DND-41 (cell line): ENCODE results near the gene GLIPR1L2.

Source experiments
- ATAC-seq: fragments of 200-7000 bp; cut with Tn5 transposase; 3 replicates; pipeline ENCODE4 v1.9.1; 2021; ENCODE audit warnings: low read depth; ENCODE audit not compliant: insufficient read depth
- DNase-seq: peaks from one replicate; pipeline ENCODE4 v3.0.0-alpha.2; 2020
- H2AFZ ChIP-seq: 2 replicates; pipeline ENCODE4 v1.6.0; 2012; ENCODE audit warnings: low read depth, low read length
- H3K27ac ChIP-seq: 2 replicates; pipeline ENCODE4 v1.5.1; 2012; ENCODE audit warnings: low read length, inconsistent platforms
- H3K27me3 ChIP-seq: fragments of 200-600 bp; sonication (generic); 2 replicates; pipeline ENCODE4 v1.6.0; 2012; ENCODE audit warnings: low read length, mild to moderate bottlenecking, inconsistent platforms; ENCODE audit not compliant: insufficient read depth, poor library complexity
- H3K36me3 ChIP-seq: 2 replicates; pipeline ENCODE4 v1.5.1; 2012; ENCODE audit warnings: low read length, inconsistent platforms; ENCODE audit not compliant: insufficient read depth
- H3K4me1 ChIP-seq: 2 replicates; pipeline ENCODE4 v1.5.1; 2012; ENCODE audit warnings: mild to moderate bottlenecking, low read length; ENCODE audit not compliant: insufficient read depth
- H3K4me2 ChIP-seq: 2 replicates; pipeline ENCODE4 v1.6.0; 2012; ENCODE audit warnings: mild to moderate bottlenecking, moderate library complexity, low read length, inconsistent platforms; ENCODE audit not compliant: insufficient read depth
- H3K4me3 ChIP-seq, 2 experiments: fragments of 200-600 bp in 1 of 2; shearing (Covaris generic) in 1 of 2; 2 replicates each; pipeline ENCODE4 v1.5.1; 2012 to 2016; ENCODE audit warnings: inconsistent platforms in 2 of 2, low read length in 2 of 2, mild to moderate bottlenecking in 2 of 2, low read depth in 1 of 2, moderate library complexity in 1 of 2
- H3K79me2 ChIP-seq: 2 replicates; pipeline ENCODE4 v1.6.0; 2012; ENCODE audit warnings: low read length, inconsistent platforms; ENCODE audit not compliant: insufficient read depth
- H3K9ac ChIP-seq: 2 replicates; pipeline ENCODE4 v1.6.0; 2012; ENCODE audit warnings: low read depth, mild to moderate bottlenecking, inconsistent platforms, low read length, moderate library complexity
- H3K9me3 ChIP-seq: 2 replicates; pipeline ENCODE4 v1.5.1; 2012; ENCODE audit warnings: low read length, moderate library complexity, mild to moderate bottlenecking, inconsistent platforms; ENCODE audit not compliant: insufficient read depth, severe bottlenecking
- H4K20me1 ChIP-seq: 2 replicates; pipeline ENCODE4 v1.6.0; 2012; ENCODE audit warnings: low read length; ENCODE audit not compliant: insufficient read depth
- EZH2 ChIP-seq: IDR thresholded peaks from 3 replicates; pipeline ENCODE4 v1.6.1; 2012; ENCODE audit warnings: borderline replicate concordance, low read depth, mild to moderate bottlenecking, moderate library complexity, low read length, inconsistent platforms; ENCODE audit not compliant: severe bottlenecking
- TF ChIP-seq, protein P1 (sequence below): IDR thresholded peaks from 2 replicates; pipeline ENCODE4 v1.5.1; 2012; ENCODE audit warnings: borderline replicate concordance, low read length, moderate library complexity, mild to moderate bottlenecking; ENCODE audit not compliant: poor library complexity, severe bottlenecking; ENCODE audit errors: extremely low read depth

GLIPR1L2 gene

GRCh38 chr12:75480469-75480949 lies 89.6 kb downstream of the GLIPR1L2 start, which contains the start of gene GLIPR1:
Gene GLIPR1, plus strand, starts transcription at chr12:75480755. Its CDS starts 126 bp downstream, at chr12:75480881.
- Histone ChIP-seq H4K20me1 (no peaks in the 10 kb centered on the region), H3K4me1 (peaks cover 79% of the 10 kb centered on the region), H3K9me3 (no peaks in the 10 kb centered on the region), H3K9ac (peak within 1 kb of the TSS; percentile 65), H3K4me2 (peak within 1 kb of the TSS; percentile 69), H3K79me2 (peaks cover 31% of the 10 kb centered on the region), H3K27me3 (no peaks in the 10 kb centered on the region), H2AFZ (peak within 1 kb of the TSS; percentile 81), H3K36me3 (no peaks in the 10 kb centered on the region), H3K27ac (peak within 1 kb of the TSS; percentile 86), H3K4me3 (peak within 1 kb of the TSS; percentile 35 to 62)
- TF ChIP-seq, protein P1, sequence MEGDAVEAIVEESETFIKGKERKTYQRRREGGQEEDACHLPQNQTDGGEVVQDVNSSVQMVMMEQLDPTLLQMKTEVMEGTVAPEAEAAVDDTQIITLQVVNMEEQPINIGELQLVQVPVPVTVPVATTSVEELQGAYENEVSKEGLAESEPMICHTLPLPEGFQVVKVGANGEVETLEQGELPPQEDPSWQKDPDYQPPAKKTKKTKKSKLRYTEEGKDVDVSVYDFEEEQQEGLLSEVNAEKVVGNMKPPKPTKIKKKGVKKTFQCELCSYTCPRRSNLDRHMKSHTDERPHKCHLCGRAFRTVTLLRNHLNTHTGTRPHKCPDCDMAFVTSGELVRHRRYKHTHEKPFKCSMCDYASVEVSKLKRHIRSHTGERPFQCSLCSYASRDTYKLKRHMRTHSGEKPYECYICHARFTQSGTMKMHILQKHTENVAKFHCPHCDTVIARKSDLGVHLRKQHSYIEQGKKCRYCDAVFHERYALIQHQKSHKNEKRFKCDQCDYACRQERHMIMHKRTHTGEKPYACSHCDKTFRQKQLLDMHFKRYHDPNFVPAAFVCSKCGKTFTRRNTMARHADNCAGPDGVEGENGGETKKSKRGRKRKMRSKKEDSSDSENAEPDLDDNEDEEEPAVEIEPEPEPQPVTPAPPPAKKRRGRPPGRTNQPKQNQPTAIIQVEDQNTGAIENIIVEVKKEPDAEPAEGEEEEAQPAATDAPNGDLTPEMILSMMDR, result no peak
- TF ChIP-seq EZH2, result no peak
- peak; percentile 71 for DNase-seq
- peak; percentile 80 for ATAC-seq

DNA sequence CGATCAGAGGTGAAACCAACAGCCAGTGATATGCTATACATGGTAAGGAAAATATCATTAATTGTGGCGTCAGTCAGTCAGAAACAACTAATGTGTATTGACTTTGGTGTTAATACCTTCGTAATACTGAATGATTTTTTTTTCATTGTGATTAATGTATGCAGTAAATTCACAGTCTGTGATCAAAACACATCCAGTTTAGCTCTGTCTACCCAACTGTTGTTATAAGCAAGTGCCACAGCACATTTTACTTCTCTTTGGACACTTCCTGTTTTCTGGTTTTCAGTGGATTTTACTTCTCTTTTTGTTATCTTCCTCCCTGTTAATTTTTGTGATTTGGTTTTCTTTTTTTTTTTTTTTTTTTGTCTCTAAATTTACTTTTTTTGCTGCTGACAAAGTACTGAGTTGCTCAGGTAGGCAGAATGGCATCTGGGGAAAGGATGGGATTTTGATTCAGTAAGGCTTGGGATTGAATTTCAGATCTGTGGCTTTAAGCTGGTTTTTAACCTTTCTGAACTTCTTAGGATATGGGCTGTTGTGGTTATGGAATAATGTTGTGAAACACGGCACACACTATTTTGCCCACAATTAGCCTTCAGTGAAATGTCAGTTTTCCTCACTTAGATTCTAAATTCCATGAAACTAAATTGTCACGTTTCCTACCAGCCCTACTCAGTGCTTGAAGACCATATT lies 90.3 kb downstream of the GLIPR1L2 start:
- H3K9ac ChIP-seq, result peak overlapping the region; percentile 65
- DNase-seq, result no peak
- no peaks in the 10 kb centered on the region for H3K27me3 ChIP-seq

GRCh38 chr12:75481774-75482173 lies 90.9 kb downstream of the GLIPR1L2 start:
- DNase-seq (no peak), ATAC-seq (no peak)
- Histone ChIP-seq H3K4me2 (peak overlapping the region; percentile 69), H3K36me3 (peaks cover 4% of the 10 kb centered on the region; the same call in 1 of the 2 replicates), H3K9me3 (no peaks in the 10 kb centered on the region), H3K4me1 (peaks cover 81% of the 10 kb centered on the region), H3K4me3 (peak overlapping the region; percentile 35 to 62; a peak in 3 of 4 replicates), H4K20me1 (no peaks in the 10 kb centered on the region), H2AFZ (peak overlapping the region; percentile 81), H3K9ac (peak overlapping the region; percentile 65), H3K27me3 (no peaks in the 10 kb centered on the region), H3K27ac (peak overlapping the region; percentile 86), H3K79me2 (peaks cover 34% of the 10 kb centered on the region)
- TF ChIP-seq, protein P1, result no peak
- TF ChIP-seq EZH2, result no peak

More for the DNA sequence above, 90.3 kb downstream of the GLIPR1L2 start:
- 0 out of 2 replicates have a peak, but pooled peaks cover 4% of the 10 kb centered on the region for H3K36me3 ChIP-seq
- H3K27ac ChIP-seq, result peak overlapping the region; percentile 86
- peaks cover 34% of the 10 kb centered on the region for H3K79me2 ChIP-seq
- peak overlapping the region; percentile 81 for H2AFZ ChIP-seq
- H3K4me1 ChIP-seq, result peaks cover 82% of the 10 kb centered on the region
- peak; percentile 6 for ATAC-seq
- no peaks in the 10 kb centered on the region for H4K20me1 ChIP-seq
- TF ChIP-seq EZH2, result no peak
- TF ChIP-seq, protein P1, result no peak
- peak overlapping the region; percentile 69 for H3K4me2 ChIP-seq
- no peaks in the 10 kb centered on the region for H3K9me3 ChIP-seq
- peak overlapping the region; percentile 35 to 62 for H3K4me3 ChIP-seq
